Neural cell (in vitro differentiated cells): ENCODE data around the gene FASLG. TPM values are rescaled to one million over a fixed set of nuclear protein-coding genes. Genes with fewer than 3 reads are reported as not detected.

Experiments
- H2AFZ ChIP-seq: fragments of 200-600, 300-800 bp; sonication (generic), shearing (Covaris generic); 2 replicates; pipeline ENCODE4 v1.6.0; 2014; ENCODE audit warnings: low read depth, mild to moderate bottlenecking, antibody characterized with exemption, low read length, moderate library complexity
- H3F3A ChIP-seq: fragments of 200-600 bp; shearing (Covaris generic); 2 replicates; pipeline ENCODE4 v1.6.1; 2016; ENCODE audit warnings: mild to moderate bottlenecking, moderate library complexity, mixed read lengths, antibody characterized with exemption, low read length; ENCODE audit not compliant: insufficient read depth, poor library complexity, severe bottlenecking
- H3K27ac ChIP-seq: fragments of 200-600, 300-800 bp; sonication (generic), shearing (Covaris generic); 2 replicates; pipeline ENCODE4 v1.5.1; 2014; ENCODE audit warnings: mild to moderate bottlenecking, low read length, moderate library complexity
- H3K27me3 ChIP-seq: fragments of 300-800, 200-600 bp; sonication (generic), shearing (Covaris generic); 2 replicates; pipeline ENCODE4 v1.6.0; 2014; ENCODE audit warnings: mild to moderate bottlenecking, low read depth, low read length, moderate library complexity; ENCODE audit not compliant: insufficient read depth
- H3K36me3 ChIP-seq: fragments of 300-800, 200-600 bp; sonication (generic), shearing (Covaris generic); 2 replicates; pipeline ENCODE4 v1.5.1; 2014; ENCODE audit warnings: mild to moderate bottlenecking, antibody characterized with exemption, low read length, moderate library complexity; ENCODE audit not compliant: insufficient read depth
- H3K4me2 ChIP-seq: fragments of 300-800, 200-600 bp; sonication (generic), shearing (Covaris generic); 2 replicates; pipeline ENCODE4 v1.6.0; 2014; ENCODE audit warnings: mild to moderate bottlenecking, low read length
- H3K4me3 ChIP-seq: fragments of 300-800, 200-600 bp; sonication (generic), shearing (Covaris generic); 2 replicates; pipeline ENCODE4 v1.5.1; 2014; ENCODE audit warnings: mild to moderate bottlenecking, low read length, moderate library complexity
- H3K79me2 ChIP-seq: fragments of 200-600 bp; shearing (Covaris generic); replicated peaks from 2 replicates; pipeline ENCODE4 v1.6.0; 2014; ENCODE audit warnings: mild to moderate bottlenecking, low read length, moderate library complexity; ENCODE audit not compliant: insufficient read depth
- H3K9ac ChIP-seq: fragments of 300-800, 200-600 bp; sonication (generic), shearing (Covaris generic); 2 replicates; pipeline ENCODE4 v1.6.1; 2016; ENCODE audit warnings: mild to moderate bottlenecking, low read length, mixed read lengths
- H3K9me2 ChIP-seq: fragments of 200-600 bp; shearing (Covaris generic); 2 replicates; pipeline ENCODE4 v1.6.1; 2016; ENCODE audit warnings: mild to moderate bottlenecking, low read length, mixed read lengths; ENCODE audit not compliant: insufficient read depth
- H3K9me3 ChIP-seq: fragments of 200-600, 300-800 bp; sonication (generic), shearing (Covaris generic); 2 replicates; pipeline ENCODE4 v1.6.1; 2016; ENCODE audit warnings: mild to moderate bottlenecking, mixed run types, low read length, moderate library complexity, mixed read lengths
- H4K20me1 ChIP-seq: fragments of 200-600 bp; shearing (Covaris generic); 2 replicates; pipeline ENCODE4 v1.6.1; 2016; ENCODE audit warnings: mild to moderate bottlenecking, mixed run types; ENCODE audit not compliant: insufficient read depth
- EP300 ChIP-seq: fragments of 450-650 bp; conservative IDR thresholded peaks from 2 replicates; pipeline ENCODE4 v1.6.1; 2014; ENCODE audit warnings: antibody characterized with exemption, mild to moderate bottlenecking, moderate library complexity; ENCODE audit not compliant: poor library complexity, severe bottlenecking
- EZH2 ChIP-seq: fragments of 200-600, 300-800 bp; shearing (Covaris generic), sonication (generic); IDR thresholded peaks from 2 replicates; pipeline ENCODE4 v1.6.1; 2014; ENCODE audit warnings: antibody characterized with exemption, low read length, borderline replicate concordance, mild to moderate bottlenecking; ENCODE audit not compliant: insufficient read depth, poor library complexity, severe bottlenecking
- MXI1 ChIP-seq: fragments of 450-650 bp; conservative IDR thresholded peaks from 2 replicates; pipeline ENCODE4 v1.6.1; 2014; ENCODE audit warnings: antibody characterized with exemption, mild to moderate bottlenecking; ENCODE audit not compliant: poor library complexity, severe bottlenecking
- POLR2AphosphoS5 ChIP-seq: IDR thresholded peaks from 2 replicates; pipeline ENCODE4 v1.6.1; 2012
- RAD21 ChIP-seq: fragments of 450-650 bp; conservative IDR thresholded peaks from 2 replicates; pipeline ENCODE4 v1.6.1; 2014; ENCODE audit warnings: antibody characterized with exemption, mild to moderate bottlenecking, moderate library complexity
- SMC3 ChIP-seq: fragments of 450-650 bp; conservative IDR thresholded peaks from 2 replicates; pipeline ENCODE4 v1.6.1; 2014; ENCODE audit warnings: antibody characterized with exemption, mild to moderate bottlenecking, moderate library complexity; ENCODE audit not compliant: poor library complexity
- TAF1 ChIP-seq: IDR thresholded peaks from 2 replicates; pipeline ENCODE4 v1.6.1; 2012; ENCODE audit warnings: low read depth
- polyA plus RNA-seq: library from polyadenylated mRNA; depleted of rRNA; stranded (reverse); fragments of >200 nt; gene quantifications from 2 replicates; pipeline ENCODE4 v1.2.3, GENCODE V29; 2014
- TF ChIP-seq, protein P1 (sequence below): fragments of 450-650 bp; IDR thresholded peaks from 2 replicates; pipeline ENCODE4 v1.5.1; 2014; ENCODE audit warnings: antibody characterized with exemption, mild to moderate bottlenecking, moderate library complexity; ENCODE audit not compliant: poor library complexity, severe bottlenecking
- TF ChIP-seq, protein P2 (sequence below): IDR thresholded peaks from 2 replicates; pipeline ENCODE4 v1.6.1; 2012; ENCODE audit warnings: borderline replicate concordance

FASLG gene
- polyA plus RNA-seq, 1 donor from 2014 or later, result not detected

DNA sequence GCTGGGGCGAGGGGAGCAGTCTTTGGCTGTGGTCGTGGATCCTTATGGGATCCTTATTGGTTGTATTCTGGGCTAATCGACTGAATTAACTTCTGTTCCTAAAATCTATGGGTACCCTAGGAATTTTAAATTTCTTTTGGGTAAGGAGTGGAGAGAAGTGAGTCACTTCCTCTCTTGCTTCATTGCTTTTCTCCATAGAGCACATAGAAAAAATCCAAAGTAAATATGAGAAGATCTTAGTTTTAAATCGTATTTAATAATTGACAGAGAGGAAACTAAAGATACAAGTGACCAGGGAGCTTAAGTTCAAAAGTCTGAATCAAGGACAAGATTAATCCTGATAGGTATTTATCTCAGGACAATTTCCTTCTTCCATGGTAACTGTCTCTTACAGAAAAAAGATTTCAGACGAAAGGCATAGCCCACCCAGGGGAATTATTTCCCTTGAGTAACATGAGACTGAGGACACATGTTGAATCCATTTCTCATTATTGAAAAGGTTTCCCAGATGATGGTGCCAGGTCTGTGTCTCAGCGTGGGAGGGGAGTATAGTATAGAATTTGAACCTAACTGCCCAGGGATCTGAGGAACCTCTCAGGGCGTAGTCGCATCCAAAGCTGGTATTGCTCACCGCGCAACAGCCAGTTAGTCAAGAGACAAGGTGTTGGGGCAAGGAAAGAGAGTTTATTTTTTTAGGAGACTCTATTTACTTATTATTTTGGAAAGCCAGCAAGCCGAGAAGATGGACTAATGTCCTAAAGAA lies 28.7 kb upstream of the FASLG start:
- no peaks in the 10 kb centered on the region for H3K9me2 ChIP-seq
- no peak overlapping the region for H2AFZ ChIP-seq
- H3K27ac ChIP-seq, result no peak overlapping the region
- no peak overlapping the region for H3K4me3 ChIP-seq
- no peaks in the 10 kb centered on the region for H4K20me1 ChIP-seq
- no peak overlapping the region for H3K9ac ChIP-seq
- no peak for TF ChIP-seq SMC3
- H3F3A ChIP-seq, result no peaks in the 10 kb centered on the region
- H3K4me2 ChIP-seq, result no peak overlapping the region
- H3K9me3 ChIP-seq, result no peaks in the 10 kb centered on the region
- H3K79me2 ChIP-seq, result no peaks in the 10 kb centered on the region
- H3K27me3 ChIP-seq, result no peaks in the 10 kb centered on the region
- no peaks in the 10 kb centered on the region for H3K36me3 ChIP-seq

DNA sequence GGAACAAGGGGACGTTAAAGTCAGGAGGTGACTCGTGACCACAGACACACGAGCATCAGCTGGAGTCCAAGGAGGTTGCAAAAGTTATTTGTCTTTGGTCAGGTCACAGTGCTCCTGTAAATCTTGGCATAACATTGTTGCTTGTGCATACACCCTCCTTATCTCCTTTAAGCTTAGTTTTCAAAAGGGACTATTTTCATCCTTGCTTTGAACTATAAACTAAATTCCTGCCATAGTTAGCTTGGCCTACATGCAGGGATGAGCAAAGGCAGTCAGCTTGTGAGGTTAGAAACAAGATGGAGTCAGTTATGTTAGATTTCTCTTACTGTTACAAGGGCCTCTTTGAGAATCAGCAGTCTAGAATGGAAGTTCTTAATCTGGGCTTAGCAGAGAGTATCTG lies 28.0 kb upstream of the FASLG start:
- Histone ChIP-seq H3K27me3 (no peaks in the 10 kb centered on the region), H3K4me2 (no peak overlapping the region), H3K9ac (no peak overlapping the region), H3F3A (no peaks in the 10 kb centered on the region), H3K4me3 (no peak overlapping the region), H3K27ac (no peak overlapping the region), H3K9me2 (no peaks in the 10 kb centered on the region), H2AFZ (no peak overlapping the region), H3K9me3 (no peaks in the 10 kb centered on the region), H3K79me2 (no peaks in the 10 kb centered on the region), H4K20me1 (no peaks in the 10 kb centered on the region), H3K36me3 (no peaks in the 10 kb centered on the region)
- TF ChIP-seq, protein P1, sequence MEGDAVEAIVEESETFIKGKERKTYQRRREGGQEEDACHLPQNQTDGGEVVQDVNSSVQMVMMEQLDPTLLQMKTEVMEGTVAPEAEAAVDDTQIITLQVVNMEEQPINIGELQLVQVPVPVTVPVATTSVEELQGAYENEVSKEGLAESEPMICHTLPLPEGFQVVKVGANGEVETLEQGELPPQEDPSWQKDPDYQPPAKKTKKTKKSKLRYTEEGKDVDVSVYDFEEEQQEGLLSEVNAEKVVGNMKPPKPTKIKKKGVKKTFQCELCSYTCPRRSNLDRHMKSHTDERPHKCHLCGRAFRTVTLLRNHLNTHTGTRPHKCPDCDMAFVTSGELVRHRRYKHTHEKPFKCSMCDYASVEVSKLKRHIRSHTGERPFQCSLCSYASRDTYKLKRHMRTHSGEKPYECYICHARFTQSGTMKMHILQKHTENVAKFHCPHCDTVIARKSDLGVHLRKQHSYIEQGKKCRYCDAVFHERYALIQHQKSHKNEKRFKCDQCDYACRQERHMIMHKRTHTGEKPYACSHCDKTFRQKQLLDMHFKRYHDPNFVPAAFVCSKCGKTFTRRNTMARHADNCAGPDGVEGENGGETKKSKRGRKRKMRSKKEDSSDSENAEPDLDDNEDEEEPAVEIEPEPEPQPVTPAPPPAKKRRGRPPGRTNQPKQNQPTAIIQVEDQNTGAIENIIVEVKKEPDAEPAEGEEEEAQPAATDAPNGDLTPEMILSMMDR, result no peak
- TF ChIP-seq EZH2 (no peak), POLR2AphosphoS5 (no peak), SMC3 (no peak), EP300 (no peak), TAF1 (no peak), RAD21 (no peak), MXI1 (no peak)
- TF ChIP-seq, protein P2, sequence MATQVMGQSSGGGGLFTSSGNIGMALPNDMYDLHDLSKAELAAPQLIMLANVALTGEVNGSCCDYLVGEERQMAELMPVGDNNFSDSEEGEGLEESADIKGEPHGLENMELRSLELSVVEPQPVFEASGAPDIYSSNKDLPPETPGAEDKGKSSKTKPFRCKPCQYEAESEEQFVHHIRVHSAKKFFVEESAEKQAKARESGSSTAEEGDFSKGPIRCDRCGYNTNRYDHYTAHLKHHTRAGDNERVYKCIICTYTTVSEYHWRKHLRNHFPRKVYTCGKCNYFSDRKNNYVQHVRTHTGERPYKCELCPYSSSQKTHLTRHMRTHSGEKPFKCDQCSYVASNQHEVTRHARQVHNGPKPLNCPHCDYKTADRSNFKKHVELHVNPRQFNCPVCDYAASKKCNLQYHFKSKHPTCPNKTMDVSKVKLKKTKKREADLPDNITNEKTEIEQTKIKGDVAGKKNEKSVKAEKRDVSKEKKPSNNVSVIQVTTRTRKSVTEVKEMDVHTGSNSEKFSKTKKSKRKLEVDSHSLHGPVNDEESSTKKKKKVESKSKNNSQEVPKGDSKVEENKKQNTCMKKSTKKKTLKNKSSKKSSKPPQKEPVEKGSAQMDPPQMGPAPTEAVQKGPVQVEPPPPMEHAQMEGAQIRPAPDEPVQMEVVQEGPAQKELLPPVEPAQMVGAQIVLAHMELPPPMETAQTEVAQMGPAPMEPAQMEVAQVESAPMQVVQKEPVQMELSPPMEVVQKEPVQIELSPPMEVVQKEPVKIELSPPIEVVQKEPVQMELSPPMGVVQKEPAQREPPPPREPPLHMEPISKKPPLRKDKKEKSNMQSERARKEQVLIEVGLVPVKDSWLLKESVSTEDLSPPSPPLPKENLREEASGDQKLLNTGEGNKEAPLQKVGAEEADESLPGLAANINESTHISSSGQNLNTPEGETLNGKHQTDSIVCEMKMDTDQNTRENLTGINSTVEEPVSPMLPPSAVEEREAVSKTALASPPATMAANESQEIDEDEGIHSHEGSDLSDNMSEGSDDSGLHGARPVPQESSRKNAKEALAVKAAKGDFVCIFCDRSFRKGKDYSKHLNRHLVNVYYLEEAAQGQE, result no peak

DNA sequence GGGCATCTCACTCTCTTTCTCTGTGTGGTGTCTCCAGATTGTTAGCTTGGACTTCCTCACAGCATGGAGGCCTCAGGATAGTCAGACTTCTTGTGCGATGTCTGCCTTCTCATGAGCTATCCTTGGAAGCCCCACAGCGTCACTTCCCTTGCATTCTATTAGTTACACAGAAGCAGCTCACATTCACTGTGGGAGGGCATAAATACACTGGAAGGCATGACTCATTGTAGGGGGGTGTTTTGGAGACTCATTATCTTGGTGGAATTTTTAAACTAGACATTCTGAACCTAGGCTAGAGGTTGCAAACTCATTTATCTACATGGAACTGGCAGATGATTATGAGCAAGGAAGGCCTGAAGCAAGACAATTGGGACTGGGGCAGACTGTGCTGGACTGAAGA lies 21.4 kb upstream of the FASLG start:
- H3K9me3 ChIP-seq, result no peaks in the 10 kb centered on the region
- no peak overlapping the region for H3K9ac ChIP-seq
- H3K27ac ChIP-seq, result no peak overlapping the region
- H4K20me1 ChIP-seq, result no peaks in the 10 kb centered on the region
- no peaks in the 10 kb centered on the region for H3K27me3 ChIP-seq
- no peaks in the 10 kb centered on the region for H3F3A ChIP-seq
- no peak overlapping the region for H3K4me2 ChIP-seq
- no peaks in the 10 kb centered on the region for H3K79me2 ChIP-seq
- TF ChIP-seq POLR2AphosphoS5 (no peak), TAF1 (no peak), EZH2 (no peak), RAD21 (no peak), MXI1 (no peak), EP300 (no peak), SMC3 (no peak)
- TF ChIP-seq, protein P2, result no peak
- TF ChIP-seq, protein P1, result no peak
- no peaks in the 10 kb centered on the region for H3K9me2 ChIP-seq
- no peak overlapping the region for H2AFZ ChIP-seq
- no peak overlapping the region for H3K4me3 ChIP-seq
- H3K36me3 ChIP-seq, result no peaks in the 10 kb centered on the region
